H1 (cell line): ENCODE results near the gene APAF1. TPM values are rescaled to one million over a fixed set of nuclear protein-coding genes. Genes with fewer than 3 reads are reported as not detected.

Source experiments
- BCL11A ChIP-seq, 2 experiments: IDR thresholded peaks; one replicate each; pipeline ENCODE4 v1.6.1; 2011; ENCODE audit warnings: low read depth in 2 of 2, low read length in 2 of 2, mild to moderate bottlenecking in 2 of 2
- CHD2 ChIP-seq: IDR thresholded peaks from 2 replicates; pipeline ENCODE4 v1.6.1; 2012; ENCODE audit warnings: low read length, improper control_type of control experiment
- EGR1 ChIP-seq: IDR thresholded peaks from 2 replicates; pipeline ENCODE4 v1.6.1; 2011; ENCODE audit warnings: low read depth, low read length, borderline replicate concordance
- EZH2 ChIP-seq: fragments of 200-600 bp; sonication (generic); IDR thresholded peaks from 2 replicates; pipeline ENCODE4 v1.7.1; 2012; ENCODE audit warnings: low read depth, mild to moderate bottlenecking, moderate library complexity, low read length, inconsistent platforms; ENCODE audit not compliant: severe bottlenecking
- GTF2F1 ChIP-seq: IDR thresholded peaks from 2 replicates; pipeline ENCODE4 v1.6.1; 2012; ENCODE audit warnings: low read depth, low read length, improper control_type of control experiment, borderline replicate concordance
- JUND ChIP-seq: IDR thresholded peaks from 2 replicates; pipeline ENCODE4 v1.6.1; 2011; ENCODE audit warnings: mild to moderate bottlenecking, improper control_type of control experiment, low read length
- RXRA ChIP-seq: IDR thresholded peaks from 2 replicates; pipeline ENCODE4 v1.6.1; 2011; ENCODE audit warnings: low read depth, mild to moderate bottlenecking, low read length, moderate library complexity; ENCODE audit not compliant: insufficient read depth
- SIRT6 ChIP-seq: IDR thresholded peaks from one replicate; pipeline ENCODE4 v1.7.1; 2012; ENCODE audit warnings: low read length, inconsistent platforms
- SUZ12 ChIP-seq: fragments of 200-600 bp; sonication (generic); IDR thresholded peaks from 2 replicates; pipeline ENCODE4 v1.6.1; 2012; ENCODE audit warnings: mild to moderate bottlenecking, inconsistent platforms, low read length, moderate library complexity, mixed read lengths
- ZNF274 ChIP-seq: IDR thresholded peaks from 2 replicates; pipeline ENCODE4 v1.7.0; 2012; ENCODE audit warnings: low read length, borderline replicate concordance; ENCODE audit errors: extremely low read depth
- polyA plus RNA-seq, 7 experiments: library from polyadenylated mRNA; depleted of rRNA in 3 of 7; stranded (reverse) in 5 of 7; unstranded in 2 of 7; fragments of >200 nt in 5 of 7; fragments of 200-250 nt in 2 of 7; gene quantifications; 1 replicate in 5 of 7; 2 replicates in 1 of 7; 4 replicates in 1 of 7; pipeline versions ENCODE4 v1.2.1 to v1.2.3, GENCODE V29; 2011 to 2013; ENCODE audit warnings: missing spikeins in 2 of 7, mixed read lengths in 2 of 7
- total RNA-seq: library from RNA; stranded (reverse); fragmentation: NEBNext Ultra II Directional; extraction: Animal tissue kit (Norgen Biotek cat#: 25700); gene quantifications from 2 replicates; pipeline ENCODE4 v1.2.1, GENCODE V29; 2021
- TF ChIP-seq, protein P1 (sequence below): fragments of 300-600 bp; sonication (generic); IDR thresholded peaks from 2 replicates; pipeline ENCODE4 v1.7.1; 2012; ENCODE audit warnings: low read length, moderate library complexity, mild to moderate bottlenecking, inconsistent platforms; ENCODE audit not compliant: insufficient replicate concordance

Gene APAF1
- total and polyA plus RNA-seq, 2 of the 8 experiments (the other 6 are each of a cell fraction or from before 2014, with no cell fraction given): 4.7 to 22.6 TPM

- TF ChIP-seq, protein P1, sequence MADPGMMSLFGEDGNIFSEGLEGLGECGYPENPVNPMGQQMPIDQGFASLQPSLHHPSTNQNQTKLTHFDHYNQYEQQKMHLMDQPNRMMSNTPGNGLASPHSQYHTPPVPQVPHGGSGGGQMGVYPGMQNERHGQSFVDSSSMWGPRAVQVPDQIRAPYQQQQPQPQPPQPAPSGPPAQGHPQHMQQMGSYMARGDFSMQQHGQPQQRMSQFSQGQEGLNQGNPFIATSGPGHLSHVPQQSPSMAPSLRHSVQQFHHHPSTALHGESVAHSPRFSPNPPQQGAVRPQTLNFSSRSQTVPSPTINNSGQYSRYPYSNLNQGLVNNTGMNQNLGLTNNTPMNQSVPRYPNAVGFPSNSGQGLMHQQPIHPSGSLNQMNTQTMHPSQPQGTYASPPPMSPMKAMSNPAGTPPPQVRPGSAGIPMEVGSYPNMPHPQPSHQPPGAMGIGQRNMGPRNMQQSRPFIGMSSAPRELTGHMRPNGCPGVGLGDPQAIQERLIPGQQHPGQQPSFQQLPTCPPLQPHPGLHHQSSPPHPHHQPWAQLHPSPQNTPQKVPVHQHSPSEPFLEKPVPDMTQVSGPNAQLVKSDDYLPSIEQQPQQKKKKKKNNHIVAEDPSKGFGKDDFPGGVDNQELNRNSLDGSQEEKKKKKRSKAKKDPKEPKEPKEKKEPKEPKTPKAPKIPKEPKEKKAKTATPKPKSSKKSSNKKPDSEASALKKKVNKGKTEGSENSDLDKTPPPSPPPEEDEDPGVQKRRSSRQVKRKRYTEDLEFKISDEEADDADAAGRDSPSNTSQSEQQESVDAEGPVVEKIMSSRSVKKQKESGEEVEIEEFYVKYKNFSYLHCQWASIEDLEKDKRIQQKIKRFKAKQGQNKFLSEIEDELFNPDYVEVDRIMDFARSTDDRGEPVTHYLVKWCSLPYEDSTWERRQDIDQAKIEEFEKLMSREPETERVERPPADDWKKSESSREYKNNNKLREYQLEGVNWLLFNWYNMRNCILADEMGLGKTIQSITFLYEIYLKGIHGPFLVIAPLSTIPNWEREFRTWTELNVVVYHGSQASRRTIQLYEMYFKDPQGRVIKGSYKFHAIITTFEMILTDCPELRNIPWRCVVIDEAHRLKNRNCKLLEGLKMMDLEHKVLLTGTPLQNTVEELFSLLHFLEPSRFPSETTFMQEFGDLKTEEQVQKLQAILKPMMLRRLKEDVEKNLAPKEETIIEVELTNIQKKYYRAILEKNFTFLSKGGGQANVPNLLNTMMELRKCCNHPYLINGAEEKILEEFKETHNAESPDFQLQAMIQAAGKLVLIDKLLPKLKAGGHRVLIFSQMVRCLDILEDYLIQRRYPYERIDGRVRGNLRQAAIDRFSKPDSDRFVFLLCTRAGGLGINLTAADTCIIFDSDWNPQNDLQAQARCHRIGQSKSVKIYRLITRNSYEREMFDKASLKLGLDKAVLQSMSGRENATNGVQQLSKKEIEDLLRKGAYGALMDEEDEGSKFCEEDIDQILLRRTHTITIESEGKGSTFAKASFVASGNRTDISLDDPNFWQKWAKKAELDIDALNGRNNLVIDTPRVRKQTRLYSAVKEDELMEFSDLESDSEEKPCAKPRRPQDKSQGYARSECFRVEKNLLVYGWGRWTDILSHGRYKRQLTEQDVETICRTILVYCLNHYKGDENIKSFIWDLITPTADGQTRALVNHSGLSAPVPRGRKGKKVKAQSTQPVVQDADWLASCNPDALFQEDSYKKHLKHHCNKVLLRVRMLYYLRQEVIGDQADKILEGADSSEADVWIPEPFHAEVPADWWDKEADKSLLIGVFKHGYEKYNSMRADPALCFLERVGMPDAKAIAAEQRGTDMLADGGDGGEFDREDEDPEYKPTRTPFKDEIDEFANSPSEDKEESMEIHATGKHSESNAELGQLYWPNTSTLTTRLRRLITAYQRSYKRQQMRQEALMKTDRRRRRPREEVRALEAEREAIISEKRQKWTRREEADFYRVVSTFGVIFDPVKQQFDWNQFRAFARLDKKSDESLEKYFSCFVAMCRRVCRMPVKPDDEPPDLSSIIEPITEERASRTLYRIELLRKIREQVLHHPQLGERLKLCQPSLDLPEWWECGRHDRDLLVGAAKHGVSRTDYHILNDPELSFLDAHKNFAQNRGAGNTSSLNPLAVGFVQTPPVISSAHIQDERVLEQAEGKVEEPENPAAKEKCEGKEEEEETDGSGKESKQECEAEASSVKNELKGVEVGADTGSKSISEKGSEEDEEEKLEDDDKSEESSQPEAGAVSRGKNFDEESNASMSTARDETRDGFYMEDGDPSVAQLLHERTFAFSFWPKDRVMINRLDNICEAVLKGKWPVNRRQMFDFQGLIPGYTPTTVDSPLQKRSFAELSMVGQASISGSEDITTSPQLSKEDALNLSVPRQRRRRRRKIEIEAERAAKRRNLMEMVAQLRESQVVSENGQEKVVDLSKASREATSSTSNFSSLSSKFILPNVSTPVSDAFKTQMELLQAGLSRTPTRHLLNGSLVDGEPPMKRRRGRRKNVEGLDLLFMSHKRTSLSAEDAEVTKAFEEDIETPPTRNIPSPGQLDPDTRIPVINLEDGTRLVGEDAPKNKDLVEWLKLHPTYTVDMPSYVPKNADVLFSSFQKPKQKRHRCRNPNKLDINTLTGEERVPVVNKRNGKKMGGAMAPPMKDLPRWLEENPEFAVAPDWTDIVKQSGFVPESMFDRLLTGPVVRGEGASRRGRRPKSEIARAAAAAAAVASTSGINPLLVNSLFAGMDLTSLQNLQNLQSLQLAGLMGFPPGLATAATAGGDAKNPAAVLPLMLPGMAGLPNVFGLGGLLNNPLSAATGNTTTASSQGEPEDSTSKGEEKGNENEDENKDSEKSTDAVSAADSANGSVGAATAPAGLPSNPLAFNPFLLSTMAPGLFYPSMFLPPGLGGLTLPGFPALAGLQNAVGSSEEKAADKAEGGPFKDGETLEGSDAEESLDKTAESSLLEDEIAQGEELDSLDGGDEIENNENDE: no peak
- no peak for TF ChIP-seq SUZ12
- no peak for TF ChIP-seq SIRT6
- no peak for TF ChIP-seq CHD2
- no peak for TF ChIP-seq ZNF274
- TF ChIP-seq JUND: no peak
- TF ChIP-seq BCL11A (IDR thresholded peaks at IDR 0.05; ENCODE audit: low read depth in 2 of 2, low read length in 2 of 2): no peak
- no peak for TF ChIP-seq GTF2F1
- TF ChIP-seq RXRA: no peak
- TF ChIP-seq EGR1: no peak
- no peak for TF ChIP-seq EZH2
Observed at GRCh38 chr12:98646294-98647090, 1.4 kb downstream of the APAF1 start (continued).
